Measurements from ENCODE around the gene PRKAR1A. TPM values are rescaled to one million over a fixed set of nuclear protein-coding genes. Genes with fewer than 3 reads are reported as not detected.

The PRKAR1A gene
- total RNA-seq, 2 donors from 2014 or later, result 154 to 230 TPM

DNA sequence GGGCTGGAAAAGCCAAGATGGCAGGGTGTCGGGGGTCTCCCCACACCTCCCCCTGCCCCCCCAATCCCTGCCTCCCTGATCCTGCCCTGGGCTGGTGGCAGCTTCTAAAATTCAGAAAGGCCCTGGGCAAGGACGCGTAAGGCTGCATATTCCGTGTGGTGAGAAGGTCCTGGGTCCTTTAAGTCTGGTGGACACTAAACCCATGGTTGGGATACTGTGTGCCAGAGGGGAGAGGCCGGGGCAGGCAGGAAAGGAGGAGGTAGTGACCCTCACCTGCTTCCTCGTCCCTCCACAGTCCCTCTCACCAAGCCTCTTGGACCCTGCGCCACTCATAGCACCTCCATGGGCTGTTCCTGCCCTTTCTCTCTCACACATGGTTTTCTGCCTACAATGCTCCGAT is 28.8 kb downstream of the PRKAR1A start:
- Mint-ChIP-seq H3K36me3 (no peaks in the 10 kb centered on the region), H3K4me3 (no peak overlapping the region), H3K9me3 (no peaks in the 10 kb centered on the region), H3K27me3 (no peaks in the 10 kb centered on the region), H3K27ac (no peak overlapping the region), H3K4me1 (ENCODE audit: low read depth in 2 of 2) (peaks cover 4 to 5% of the 10 kb centered on the region in 2 donors)
- DNase-seq (ENCODE audit: low spot score) (no peak), ATAC-seq (no peak)

DNA sequence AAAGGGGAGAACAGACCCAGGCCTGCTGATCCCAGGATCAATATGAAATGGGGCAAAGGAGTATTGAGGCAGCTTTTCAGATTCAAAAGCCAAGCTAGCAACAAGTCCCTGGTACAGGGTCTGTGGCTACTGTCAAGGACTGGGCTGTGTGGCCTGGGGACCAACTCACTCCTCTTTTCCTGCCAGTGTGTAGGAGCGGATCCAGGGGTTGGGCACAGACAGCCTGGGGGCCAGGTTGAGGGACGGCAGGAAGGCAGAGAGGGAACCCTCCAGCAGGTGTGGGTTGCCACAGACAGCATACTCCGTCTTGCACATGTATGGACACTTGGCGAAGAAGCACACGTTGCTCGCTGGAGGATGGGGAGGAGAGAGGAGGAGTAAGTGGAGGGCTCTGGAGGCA is 29.6 kb downstream of the PRKAR1A start:
- no peak overlapping the region for H3K27ac Mint-ChIP-seq
- H3K4me3 Mint-ChIP-seq, result no peak overlapping the region
- H3K9me3 Mint-ChIP-seq, result no peaks in the 10 kb centered on the region
- H3K27me3 Mint-ChIP-seq, result no peaks in the 10 kb centered on the region
- ATAC-seq (peak; percentile 22 to 40), DNase-seq (ENCODE audit: low spot score) (no peak)
- peaks cover 4 to 5% of the 10 kb centered on the region in 2 donors for H3K4me1 Mint-ChIP-seq (ENCODE audit: low read depth in 2 of 2)
- H3K36me3 Mint-ChIP-seq, result no peaks in the 10 kb centered on the region

- no peak for ATAC-seq
- DNase-seq (ENCODE audit: low spot score), result no peak
- peaks cover 4 to 5% of the 10 kb centered on the region in 2 donors for H3K4me1 Mint-ChIP-seq (ENCODE audit: low read depth in 2 of 2)
- no peak overlapping the region for H3K4me3 Mint-ChIP-seq
- no peaks in the 10 kb centered on the region for H3K36me3 Mint-ChIP-seq
- no peak overlapping the region for H3K27ac Mint-ChIP-seq
- no peaks in the 10 kb centered on the region for H3K9me3 Mint-ChIP-seq
- H3K27me3 Mint-ChIP-seq, result no peaks in the 10 kb centered on the region
Measured at GRCh38 chr17:68542698-68543463, 30.7 kb downstream of the PRKAR1A start.

DNA sequence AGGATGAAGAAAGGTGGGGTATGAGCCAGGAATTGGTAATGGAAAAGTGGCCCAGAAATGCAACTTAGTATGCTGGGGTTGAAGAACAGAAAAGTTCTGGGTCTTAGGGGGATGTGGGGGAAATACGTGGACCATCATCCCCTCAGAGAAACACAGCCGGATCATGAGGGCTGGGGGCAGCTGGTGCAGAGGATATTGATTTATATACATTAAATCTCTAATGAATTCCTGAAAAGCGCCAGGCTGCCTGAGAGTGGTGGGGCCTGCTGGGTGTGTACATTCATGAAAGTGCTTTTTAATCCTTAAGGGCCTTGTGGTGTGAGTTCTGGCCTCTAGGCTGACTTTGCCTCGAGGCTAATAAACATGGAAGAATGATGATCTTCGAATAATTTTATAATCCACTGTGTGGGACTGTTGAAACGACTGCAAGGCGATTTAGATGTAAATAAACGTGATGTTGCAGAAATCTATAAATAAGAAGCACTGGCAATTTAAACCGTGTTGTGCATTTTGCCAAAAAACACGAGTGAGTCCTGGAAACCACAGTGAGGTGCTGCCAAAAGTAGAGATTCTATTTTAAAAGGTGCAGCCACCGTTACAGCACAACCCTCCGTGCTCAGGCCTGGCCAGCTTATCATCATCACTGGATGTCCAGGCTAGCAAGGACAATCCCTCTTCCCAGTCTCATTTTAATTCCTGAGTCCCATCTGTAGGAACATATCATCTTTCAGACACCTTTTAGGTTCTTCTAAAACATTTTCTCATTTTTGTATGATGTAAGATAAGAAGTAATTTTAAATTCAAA is 32.1 kb downstream of the PRKAR1A start:
- peaks cover 4 to 5% of the 10 kb centered on the region in 2 donors for H3K4me1 Mint-ChIP-seq (ENCODE audit: low read depth in 2 of 2)
- no peaks in the 10 kb centered on the region for H3K9me3 Mint-ChIP-seq
- no peaks in the 10 kb centered on the region for H3K36me3 Mint-ChIP-seq
- H3K27ac Mint-ChIP-seq, result no peak overlapping the region
- H3K27me3 Mint-ChIP-seq, result no peaks in the 10 kb centered on the region
- no peak for DNase-seq (ENCODE audit: low spot score)
- no peak for ATAC-seq
- no peak overlapping the region for H3K4me3 Mint-ChIP-seq

DNA sequence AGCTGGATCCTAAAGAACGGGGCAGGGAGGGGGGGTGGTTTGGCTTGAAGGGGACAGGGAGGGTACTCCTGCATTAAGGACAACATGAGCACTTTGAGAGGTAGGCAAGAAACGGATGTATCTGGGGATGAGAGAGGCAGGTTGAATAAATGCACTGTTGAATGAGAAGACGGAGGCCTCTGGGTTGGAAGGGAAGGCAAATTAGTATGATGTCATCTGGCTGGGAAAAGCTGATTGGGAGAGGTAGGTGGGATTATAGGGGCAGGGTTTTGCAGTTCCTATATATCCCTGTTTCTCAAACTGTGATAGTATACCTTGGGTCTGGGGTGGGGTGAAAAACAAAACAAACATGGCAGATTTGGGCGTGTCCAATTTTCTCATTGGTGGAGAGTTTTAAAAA is 44.3 kb downstream of the PRKAR1A start:
- H3K9me3 Mint-ChIP-seq, result no peaks in the 10 kb centered on the region
- DNase-seq (ENCODE audit: low spot score) (no peak), ATAC-seq (no peak)
- no peaks in the 10 kb centered on the region for H3K4me1 Mint-ChIP-seq (ENCODE audit: low read depth in 2 of 2)
- no peaks in the 10 kb centered on the region for H3K27me3 Mint-ChIP-seq
- H3K36me3 Mint-ChIP-seq, result no peaks in the 10 kb centered on the region
- no peak overlapping the region for H3K4me3 Mint-ChIP-seq
- H3K27ac Mint-ChIP-seq, result no peak overlapping the region

GRCh38 chr17:68559316-68559715 is 47.1 kb downstream of the PRKAR1A start:
- Mint-ChIP-seq H3K27me3 (no peaks in the 10 kb centered on the region), H3K27ac (no peak overlapping the region)

DNA sequence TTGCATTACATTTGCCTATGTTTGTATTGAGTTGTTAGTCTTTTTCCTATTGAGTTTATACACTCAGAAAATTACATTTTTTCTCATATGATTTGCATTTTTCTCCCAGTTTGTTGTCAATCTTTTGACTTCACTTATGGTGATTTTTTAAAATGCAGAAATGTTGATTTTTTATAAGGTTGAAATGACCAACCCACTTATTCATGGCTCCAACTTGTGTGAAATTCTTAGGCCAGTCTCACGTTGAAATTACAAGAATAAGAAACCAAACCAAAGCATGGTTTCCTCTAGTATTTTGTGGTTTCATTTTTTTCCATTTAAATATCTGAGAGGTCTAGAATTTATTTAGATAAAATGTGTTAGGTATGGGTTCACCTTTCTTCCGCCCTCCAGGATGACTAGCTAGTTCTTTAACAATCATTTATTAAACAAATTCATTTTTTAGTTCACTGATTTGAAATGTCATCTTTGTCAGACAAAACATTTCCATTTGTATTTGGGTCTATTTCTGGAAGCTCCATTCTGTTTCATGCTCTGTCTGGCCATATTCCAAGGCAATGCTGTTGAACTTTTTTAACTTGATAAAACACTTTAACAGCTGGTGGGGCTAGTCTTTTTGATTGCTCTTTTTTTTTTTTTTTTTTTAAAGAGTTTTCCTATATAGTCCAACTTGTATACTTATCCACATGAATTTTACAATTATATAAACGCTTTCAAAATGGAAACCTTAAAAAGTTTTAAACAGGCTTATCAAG is 48.9 kb downstream of the PRKAR1A start:
- Mint-ChIP-seq H3K4me3 (no peak overlapping the region), H3K27me3 (peaks cover 7 to 9% of the 10 kb centered on the region in 2 donors), H3K27ac (no peak overlapping the region), H3K36me3 (no peaks in the 10 kb centered on the region), H3K9me3 (no peaks in the 10 kb centered on the region), H3K4me1 (ENCODE audit: low read depth in 2 of 2) (no peaks in the 10 kb centered on the region)
- no peak for ATAC-seq
- no peak for DNase-seq (ENCODE audit: low spot score)

More at GRCh38 chr17:68559316-68559715, 47.1 kb downstream of the PRKAR1A start:
- Mint-ChIP-seq H3K4me1 (ENCODE audit: low read depth in 2 of 2) (no peaks in the 10 kb centered on the region), H3K9me3 (no peaks in the 10 kb centered on the region), H3K36me3 (no peaks in the 10 kb centered on the region), H3K4me3 (no peak overlapping the region)
- no peak for DNase-seq (ENCODE audit: low spot score)
- ATAC-seq, result no peak

- Mint-ChIP-seq H3K27ac (no peak overlapping the region), H3K4me3 (no peak overlapping the region), H3K27me3 (peaks cover 7 to 11% of the 10 kb centered on the region in 2 donors), H3K9me3 (no peaks in the 10 kb centered on the region), H3K36me3 (no peaks in the 10 kb centered on the region), H3K4me1 (ENCODE audit: low read depth in 2 of 2) (no peaks in the 10 kb centered on the region)
- no peak for DNase-seq (ENCODE audit: low spot score)
- no peak for ATAC-seq
Measured at GRCh38 chr17:68562736-68563135, 50.5 kb downstream of the PRKAR1A start.

DNA sequence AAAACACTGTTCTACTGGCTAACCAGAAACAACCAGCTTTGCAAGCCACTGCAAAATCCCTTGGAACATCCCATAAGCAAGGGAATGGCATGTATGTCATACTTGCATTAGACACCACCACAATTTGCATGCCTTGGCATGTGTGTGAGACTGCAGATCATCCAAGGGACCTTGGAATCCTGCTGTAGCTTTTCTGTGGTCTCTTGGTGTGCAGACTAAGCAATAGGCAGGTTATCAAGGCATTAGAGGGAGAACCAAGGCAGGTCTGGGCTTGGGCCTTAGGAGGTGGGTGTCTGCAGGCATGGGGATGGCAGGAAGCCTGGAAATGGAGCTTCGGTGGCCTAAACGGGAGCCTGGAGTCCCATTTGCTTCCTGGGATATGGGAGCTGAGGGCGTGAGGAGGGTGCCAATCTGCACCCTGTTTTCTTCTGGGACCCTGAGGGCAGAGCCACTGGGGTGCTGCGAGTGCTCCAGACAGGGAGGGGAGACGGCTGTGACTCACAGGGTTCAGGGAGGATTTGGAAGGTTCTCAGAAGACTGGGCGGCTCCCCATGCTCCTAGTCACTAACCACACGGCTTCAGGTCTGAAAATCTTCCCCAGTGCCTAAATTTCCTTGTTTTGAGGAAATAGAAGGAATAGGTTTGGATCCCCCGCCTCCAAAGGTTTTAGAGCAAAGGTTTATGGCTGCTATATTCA is 52.3 kb downstream of the PRKAR1A start:
- Mint-ChIP-seq H3K27ac (no peak overlapping the region), H3K36me3 (no peaks in the 10 kb centered on the region), H3K9me3 (no peaks in the 10 kb centered on the region), H3K4me3 (no peak overlapping the region), H3K4me1 (ENCODE audit: low read depth in 2 of 2) (no peaks in the 10 kb centered on the region), H3K27me3 (peaks cover 9 to 11% of the 10 kb centered on the region in 2 donors)
- DNase-seq (ENCODE audit: low spot score) (no peak), ATAC-seq (no peak)

- H3K4me1 Mint-ChIP-seq (ENCODE audit: low read depth in 2 of 2), result no peaks in the 10 kb centered on the region
- H3K27ac Mint-ChIP-seq, result no peak overlapping the region
- H3K4me3 Mint-ChIP-seq, result no peak overlapping the region
- H3K27me3 Mint-ChIP-seq, result peaks cover 9 to 11% of the 10 kb centered on the region in 2 donors
- ATAC-seq (no peak), DNase-seq (ENCODE audit: low spot score) (no peak)
- H3K36me3 Mint-ChIP-seq, result no peaks in the 10 kb centered on the region
- no peaks in the 10 kb centered on the region for H3K9me3 Mint-ChIP-seq
Measured at GRCh38 chr17:68565661-68566441, 53.6 kb downstream of the PRKAR1A start.

GRCh38 chr17:68566442-68566738 is 54.2 kb downstream of the PRKAR1A start:
- H3K27me3 Mint-ChIP-seq, result peaks cover 9 to 11% of the 10 kb centered on the region in 2 donors
- no peak for ATAC-seq
- no peaks in the 10 kb centered on the region for H3K36me3 Mint-ChIP-seq
- H3K27ac Mint-ChIP-seq, result no peak overlapping the region
- no peak overlapping the region for H3K4me3 Mint-ChIP-seq
- H3K4me1 Mint-ChIP-seq (ENCODE audit: low read depth in 2 of 2), result no peaks in the 10 kb centered on the region
- DNase-seq (ENCODE audit: low spot score), result no peak
- no peaks in the 10 kb centered on the region for H3K9me3 Mint-ChIP-seq

GRCh38 chr17:68567035-68567434 is 54.8 kb downstream of the PRKAR1A start:
- Mint-ChIP-seq H3K36me3 (no peaks in the 10 kb centered on the region), H3K27me3 (peaks cover 9 to 11% of the 10 kb centered on the region in 2 donors), H3K4me1 (ENCODE audit: low read depth in 2 of 2) (no peaks in the 10 kb centered on the region), H3K27ac (no peak overlapping the region), H3K4me3 (no peak overlapping the region), H3K9me3 (no peaks in the 10 kb centered on the region)
- DNase-seq (ENCODE audit: low spot score), result no peak
- ATAC-seq, result no peak

GRCh38 chr17:68567581-68567980 is 55.4 kb downstream of the PRKAR1A start:
- no peaks in the 10 kb centered on the region for H3K4me1 Mint-ChIP-seq (ENCODE audit: low read depth in 2 of 2)
- no peak overlapping the region for H3K27ac Mint-ChIP-seq
- peaks cover 9 to 11% of the 10 kb centered on the region in 2 donors for H3K27me3 Mint-ChIP-seq
- no peaks in the 10 kb centered on the region for H3K36me3 Mint-ChIP-seq
- no peak overlapping the region for H3K4me3 Mint-ChIP-seq
- DNase-seq (ENCODE audit: low spot score), result no peak
- no peak for ATAC-seq
- H3K9me3 Mint-ChIP-seq, result no peaks in the 10 kb centered on the region

Data from natural killer cell treated with Interleukin-12 subunit alpha and Interleukin-12 subunit beta and Interleukin-15 and Interleukin-18, amount 100 ng/mL, for 72 hours (primary cell).